ENCODE data around the gene ANKS4B. TPM values are rescaled to one million over a fixed set of nuclear protein-coding genes. Genes with fewer than 3 reads are reported as not detected.
A peak's percentile ranks its signal among the peaks of the same experiment; 100 is the strongest.

ANKS4B gene
- total RNA-seq, 1 experiment from 2014 or later = 0.09 TPM

DNA sequence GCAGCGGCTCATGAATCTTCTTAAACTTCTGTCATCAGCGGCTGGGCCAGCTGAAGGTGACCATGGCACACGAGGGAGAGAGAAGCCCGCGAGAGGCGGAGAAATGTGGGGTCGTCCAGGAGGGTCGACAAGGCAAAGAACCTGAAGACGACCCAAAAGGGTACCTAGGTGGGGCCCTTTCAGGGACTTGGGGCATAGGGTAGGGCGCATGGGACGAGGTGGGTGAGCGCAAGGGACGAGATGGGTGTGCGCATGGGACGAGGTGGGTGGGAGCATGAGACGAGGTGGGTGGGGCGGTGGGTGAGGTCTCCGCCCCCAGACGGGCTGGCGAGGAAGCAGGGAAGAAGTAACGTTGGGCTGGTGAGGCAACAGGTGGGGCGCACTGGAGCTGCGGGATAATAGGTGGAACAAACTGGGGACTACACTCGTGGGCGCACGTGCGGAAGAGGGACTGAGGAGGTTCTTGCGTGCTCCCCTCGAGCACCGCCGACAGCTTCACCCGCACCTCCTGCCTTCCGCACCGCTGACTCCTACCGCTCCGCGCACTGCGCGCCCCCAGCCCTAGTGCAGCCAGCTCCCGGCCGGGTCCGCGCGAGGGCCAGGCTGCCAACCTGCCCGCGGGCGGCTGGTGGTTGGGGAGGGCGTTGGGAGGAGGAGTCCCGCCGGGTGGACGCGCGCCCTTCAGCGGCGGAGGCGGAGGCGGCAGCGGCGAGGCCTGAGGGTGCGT, 67.8 kb downstream of the ANKS4B start:
- H2AK5ac ChIP-seq (ENCODE audit: insufficient read length, low read length) = no peak overlapping the region
- TF ChIP-seq, protein P1, sequence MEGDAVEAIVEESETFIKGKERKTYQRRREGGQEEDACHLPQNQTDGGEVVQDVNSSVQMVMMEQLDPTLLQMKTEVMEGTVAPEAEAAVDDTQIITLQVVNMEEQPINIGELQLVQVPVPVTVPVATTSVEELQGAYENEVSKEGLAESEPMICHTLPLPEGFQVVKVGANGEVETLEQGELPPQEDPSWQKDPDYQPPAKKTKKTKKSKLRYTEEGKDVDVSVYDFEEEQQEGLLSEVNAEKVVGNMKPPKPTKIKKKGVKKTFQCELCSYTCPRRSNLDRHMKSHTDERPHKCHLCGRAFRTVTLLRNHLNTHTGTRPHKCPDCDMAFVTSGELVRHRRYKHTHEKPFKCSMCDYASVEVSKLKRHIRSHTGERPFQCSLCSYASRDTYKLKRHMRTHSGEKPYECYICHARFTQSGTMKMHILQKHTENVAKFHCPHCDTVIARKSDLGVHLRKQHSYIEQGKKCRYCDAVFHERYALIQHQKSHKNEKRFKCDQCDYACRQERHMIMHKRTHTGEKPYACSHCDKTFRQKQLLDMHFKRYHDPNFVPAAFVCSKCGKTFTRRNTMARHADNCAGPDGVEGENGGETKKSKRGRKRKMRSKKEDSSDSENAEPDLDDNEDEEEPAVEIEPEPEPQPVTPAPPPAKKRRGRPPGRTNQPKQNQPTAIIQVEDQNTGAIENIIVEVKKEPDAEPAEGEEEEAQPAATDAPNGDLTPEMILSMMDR (conservative IDR thresholded peaks at IDR 0.05) = peak; percentile 37; the same call in 1 of the 3 replicates
- peak; percentile 86 for DNase-seq
- no peak overlapping the region for H3K9ac ChIP-seq (ENCODE audit: extremely low read depth, insufficient read length, low read length)
- H3K4me3 Mint-ChIP-seq = peak overlapping the region; percentile 82 to 86
- H4K91ac ChIP-seq (ENCODE audit: insufficient read length, low read depth, low read length) = no peak overlapping the region
- H3K9me3 ChIP-seq (ENCODE audit: control insufficient read depth, low read depth, low read length) = no peaks in the 10 kb centered on the region
- no peak overlapping the region for H2BK5ac ChIP-seq (ENCODE audit: insufficient read length, low read length)
- H3K79me2 ChIP-seq (ENCODE audit: insufficient read depth, low read length) = no peaks in the 10 kb centered on the region
- no peak overlapping the region for H3K14ac ChIP-seq (ENCODE audit: insufficient read depth, low read length)
- H4K5ac ChIP-seq (ENCODE audit: insufficient read length, low read depth, low read length) = no peak overlapping the region
- no peak overlapping the region for H3T11ph ChIP-seq (ENCODE audit: low read length)
- H2BK15ac ChIP-seq (ENCODE audit: low read depth, low read length) = no peak overlapping the region
- no peaks in the 10 kb centered on the region for H4K20me1 ChIP-seq (ENCODE audit: control insufficient read depth, insufficient read depth, insufficient read length)
- no peaks in the 10 kb centered on the region; a peak in 2 of 5 replicates for H3K9me3 Mint-ChIP-seq
- H4K8ac ChIP-seq (replicated peaks; ENCODE audit: insufficient read length, low read depth, low read length) = no peak overlapping the region
- H2BK120ac ChIP-seq (ENCODE audit: low read depth, low read length, poor library complexity, severe bottlenecking) = no peak overlapping the region
- WGBS (ENCODE audit: extremely low coverage, insufficient read length, low lambda C conversion rate) = no CpG with 5 or more reads among the region's 60 CpGs
- peaks cover 21% of the 10 kb centered on the region; the same call in 1 of the 2 replicates for H3K27me3 ChIP-seq (ENCODE audit: insufficient read depth, low read length)
- H3K27ac Mint-ChIP-seq = no peak overlapping the region
- H3K36me3 Mint-ChIP-seq (ENCODE audit: insufficient read depth in 1 of 3, low read depth in 3 of 3) = no peaks in the 10 kb centered on the region
- peaks cover 60% of the 10 kb centered on the region for H3K27me3 Mint-ChIP-seq (ENCODE audit: low read depth)
- no peak overlapping the region for H3K23ac ChIP-seq (ENCODE audit: insufficient read length, low read depth, low read length)
- no peak overlapping the region for H3K56ac ChIP-seq (ENCODE audit: insufficient read length, low read depth, low read length)
- H2BK12ac ChIP-seq (ENCODE audit: insufficient read length, low read depth, low read length) = no peak overlapping the region
- no peak overlapping the region for H3K18ac ChIP-seq (ENCODE audit: insufficient read length, low read depth, low read length)
- no peak overlapping the region for H3K27ac ChIP-seq (ENCODE audit: insufficient read length, low read depth, low read length)
- no peaks in the 10 kb centered on the region for H3K4me1 ChIP-seq (ENCODE audit: insufficient read depth, low read length)
- H3K23me2 ChIP-seq (ENCODE audit: insufficient read length, low read depth, low read length, poor library complexity, severe bottlenecking) = peaks cover 6% of the 10 kb centered on the region
- H3K4me1 Mint-ChIP-seq = peaks cover 28 to 30% of the 10 kb centered on the region in 2 experiments
- no peak overlapping the region for H2AFZ ChIP-seq (ENCODE audit: low read length)
- H2BK20ac ChIP-seq (ENCODE audit: low read depth, low read length, poor library complexity, severe bottlenecking) = no peak overlapping the region
- no peak overlapping the region for H3K4ac ChIP-seq (ENCODE audit: low read depth, low read length)
- H3K79me1 ChIP-seq (ENCODE audit: insufficient read depth, low read depth, low read length, poor library complexity, severe bottlenecking) = no peaks in the 10 kb centered on the region
- H3K4me2 ChIP-seq (ENCODE audit: insufficient read depth, insufficient read length, low read length) = peak overlapping the region; percentile 61
